ENCODE measurements around the gene CAB39L.

DNA sequence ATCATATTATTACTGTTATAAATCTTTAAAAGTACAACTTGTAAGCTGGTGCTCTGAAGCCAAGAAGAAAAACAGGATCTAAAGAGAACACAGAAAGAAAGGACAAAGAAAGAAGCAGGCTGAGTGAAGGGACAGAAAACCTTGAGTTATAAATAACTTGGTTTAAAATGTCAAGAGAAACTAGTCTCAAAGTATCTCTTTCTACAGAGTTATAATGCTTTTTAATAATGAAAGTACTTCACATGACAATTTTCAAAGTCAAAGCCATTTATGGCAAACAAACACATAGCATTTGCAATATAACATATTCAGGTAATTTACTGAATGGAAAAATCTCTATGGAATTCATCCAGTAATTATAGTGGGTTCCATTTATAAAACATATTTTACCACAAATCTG lies 33.4 kb downstream of the CAB39L start:
- TF ChIP-seq EZH2 (IDR thresholded peaks at IDR 0.05; ENCODE audit: insufficient read depth, low read length) = no peak
- TF ChIP-seq, protein P1, sequence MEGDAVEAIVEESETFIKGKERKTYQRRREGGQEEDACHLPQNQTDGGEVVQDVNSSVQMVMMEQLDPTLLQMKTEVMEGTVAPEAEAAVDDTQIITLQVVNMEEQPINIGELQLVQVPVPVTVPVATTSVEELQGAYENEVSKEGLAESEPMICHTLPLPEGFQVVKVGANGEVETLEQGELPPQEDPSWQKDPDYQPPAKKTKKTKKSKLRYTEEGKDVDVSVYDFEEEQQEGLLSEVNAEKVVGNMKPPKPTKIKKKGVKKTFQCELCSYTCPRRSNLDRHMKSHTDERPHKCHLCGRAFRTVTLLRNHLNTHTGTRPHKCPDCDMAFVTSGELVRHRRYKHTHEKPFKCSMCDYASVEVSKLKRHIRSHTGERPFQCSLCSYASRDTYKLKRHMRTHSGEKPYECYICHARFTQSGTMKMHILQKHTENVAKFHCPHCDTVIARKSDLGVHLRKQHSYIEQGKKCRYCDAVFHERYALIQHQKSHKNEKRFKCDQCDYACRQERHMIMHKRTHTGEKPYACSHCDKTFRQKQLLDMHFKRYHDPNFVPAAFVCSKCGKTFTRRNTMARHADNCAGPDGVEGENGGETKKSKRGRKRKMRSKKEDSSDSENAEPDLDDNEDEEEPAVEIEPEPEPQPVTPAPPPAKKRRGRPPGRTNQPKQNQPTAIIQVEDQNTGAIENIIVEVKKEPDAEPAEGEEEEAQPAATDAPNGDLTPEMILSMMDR (IDR thresholded peaks at IDR 0.05; ENCODE audit: insufficient read depth, low read depth, low read length) = no peak

Data from astrocyte (in vitro differentiated cells and primary cell).